C4-2B (cell line): ENCODE measurements around the gene PET100.
A peak's percentile ranks its signal among the peaks of the same experiment; 100 is the strongest.

Experiments used
- H3K27ac ChIP-seq: fragments of 450-650 bp; 2 replicates; pipeline ENCODE4 v1.5.1; 2017
- ZFX ChIP-seq: fragments of 450-650 bp; IDR thresholded peaks from 2 replicates; pipeline ENCODE4 v1.6.1; 2017
- TF ChIP-seq, protein P1 (sequence below): fragments of 450-650 bp; conservative IDR thresholded peaks from 2 replicates; pipeline ENCODE4 v1.5.1; 2017; ENCODE audit warnings: mild to moderate bottlenecking

PET100 gene

GRCh38 chr19:7678971-7679751, 49.6 kb downstream of the PET100 start:
- H3K27ac ChIP-seq, result no peak overlapping the region
- TF ChIP-seq, protein P1, sequence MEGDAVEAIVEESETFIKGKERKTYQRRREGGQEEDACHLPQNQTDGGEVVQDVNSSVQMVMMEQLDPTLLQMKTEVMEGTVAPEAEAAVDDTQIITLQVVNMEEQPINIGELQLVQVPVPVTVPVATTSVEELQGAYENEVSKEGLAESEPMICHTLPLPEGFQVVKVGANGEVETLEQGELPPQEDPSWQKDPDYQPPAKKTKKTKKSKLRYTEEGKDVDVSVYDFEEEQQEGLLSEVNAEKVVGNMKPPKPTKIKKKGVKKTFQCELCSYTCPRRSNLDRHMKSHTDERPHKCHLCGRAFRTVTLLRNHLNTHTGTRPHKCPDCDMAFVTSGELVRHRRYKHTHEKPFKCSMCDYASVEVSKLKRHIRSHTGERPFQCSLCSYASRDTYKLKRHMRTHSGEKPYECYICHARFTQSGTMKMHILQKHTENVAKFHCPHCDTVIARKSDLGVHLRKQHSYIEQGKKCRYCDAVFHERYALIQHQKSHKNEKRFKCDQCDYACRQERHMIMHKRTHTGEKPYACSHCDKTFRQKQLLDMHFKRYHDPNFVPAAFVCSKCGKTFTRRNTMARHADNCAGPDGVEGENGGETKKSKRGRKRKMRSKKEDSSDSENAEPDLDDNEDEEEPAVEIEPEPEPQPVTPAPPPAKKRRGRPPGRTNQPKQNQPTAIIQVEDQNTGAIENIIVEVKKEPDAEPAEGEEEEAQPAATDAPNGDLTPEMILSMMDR, result no peak
- TF ChIP-seq ZFX, result no peak

DNA sequence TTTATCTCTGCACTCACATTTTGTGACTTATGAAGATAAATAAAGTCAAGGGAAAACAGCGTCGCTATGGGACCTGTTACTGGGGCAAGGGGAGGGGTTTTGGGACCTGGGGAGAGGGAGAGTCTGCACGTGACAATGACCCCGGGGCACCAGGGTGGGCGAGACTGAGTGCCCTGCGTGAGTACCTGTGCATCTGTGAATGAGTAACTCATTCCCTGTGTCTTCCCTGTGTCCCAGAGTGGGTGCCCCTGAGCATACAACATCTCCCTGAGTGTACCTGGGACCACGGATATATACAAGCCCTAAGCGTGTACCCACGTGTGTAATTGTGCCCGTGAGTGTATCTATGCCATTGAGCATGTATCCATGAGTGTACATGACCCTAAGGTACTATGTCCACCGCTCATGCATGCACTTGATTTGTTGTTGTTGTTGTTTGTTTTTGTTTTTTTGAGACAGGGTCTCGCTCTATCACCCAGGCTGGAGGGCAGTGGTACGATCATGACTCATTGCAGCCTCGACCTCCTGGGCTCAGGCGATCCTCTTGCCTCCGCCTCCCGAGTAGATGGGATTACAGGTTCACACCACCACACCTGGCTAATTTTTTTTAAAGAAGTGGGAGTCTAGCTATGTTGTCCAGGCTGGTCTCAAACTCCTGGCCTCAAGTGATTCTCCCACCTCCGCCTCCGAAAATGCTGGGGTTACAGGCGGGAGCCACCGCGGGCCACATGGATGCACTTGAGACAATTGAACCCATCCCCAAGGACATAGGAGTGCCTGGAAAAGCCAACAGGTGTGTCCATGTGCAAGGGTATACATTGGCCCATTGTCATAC, 50.4 kb downstream of the PET100 start:
- H3K27ac ChIP-seq, result peak overlapping the region; percentile 95
- TF ChIP-seq, protein P1, result no peak
- no peak for TF ChIP-seq ZFX

- TF ChIP-seq ZFX, result peak; percentile 51; the same call in 1 of the 2 replicates
- TF ChIP-seq, protein P1, result peak; percentile 99
- H3K27ac ChIP-seq, result peak within 1 kb of the TSS; percentile 95
Observed at GRCh38 chr19:7680606-7681339, 51.2 kb downstream of the PET100 start, which contains the start of gene TRAPPC5. TSS of gene TRAPPC5 (plus strand) at chr19:7680833. CDS start at chr19:7682254, 1,421 bp downstream.
